A549 (cell line): ENCODE results near the gene MAFB.

Experiments used
- EP300 ChIP-seq, 2 experiments: fragments of >200 bp; sonication (Bioruptor Twin); formaldehyde crosslinking; IDR thresholded peaks; 2 replicates in 1 of 2; 3 replicates in 1 of 2; pipeline ENCODE4 v1.6.1; 2016 to 2017
- ESRRA ChIP-seq: fragments of 150-350 bp; IDR thresholded peaks from 2 replicates; pipeline ENCODE4 v1.6.1; 2014; ENCODE audit warnings: mild to moderate bottlenecking, low read length, borderline replicate concordance
- HOXA7 ChIP-seq: fragments of 250-450 bp; sonication (Bioruptor Pico); IDR thresholded peaks from 2 replicates; pipeline ENCODE4 v1.5.0; 2020; ENCODE audit warnings: mild to moderate bottlenecking, moderate library complexity
- MYC ChIP-seq: IDR thresholded peaks from 2 replicates; pipeline ENCODE4 v1.6.1; 2012; ENCODE audit warnings: mild to moderate bottlenecking, inconsistent platforms, low read length, improper control_type of control experiment, borderline replicate concordance
- RAD21 ChIP-seq, 2 experiments: fragments of >200 bp in 1 of 2; sonication (Bioruptor Twin) in 1 of 2; formaldehyde crosslinking in 1 of 2; IDR thresholded peaks in 1 of 2; conservative IDR thresholded peaks in 1 of 2; 2 replicates in 1 of 2; 3 replicates in 1 of 2; pipeline ENCODE4 v1.6.1; 2012 to 2018; ENCODE audit warnings: inconsistent platforms in 1 of 2
- RFX5 ChIP-seq: fragments of 450-650 bp; IDR thresholded peaks from 2 replicates; pipeline ENCODE4 v1.7.1; 2014; ENCODE audit warnings: antibody characterized with exemption, mild to moderate bottlenecking, moderate library complexity
- RNF2 ChIP-seq: fragments of 200-600 bp; sonication (generic); IDR thresholded peaks from 2 replicates; pipeline ENCODE4 v1.6.1; 2016; ENCODE audit warnings: low read depth, mild to moderate bottlenecking, antibody characterized with exemption, moderate library complexity, borderline replicate concordance
- TF ChIP-seq, protein P1 (sequence below): fragments of >200 bp; sonication (Bioruptor Twin); formaldehyde crosslinking; IDR thresholded peaks from 3 replicates; pipeline ENCODE4 v1.5.1; 2016
- TF ChIP-seq, protein P2 (sequence below): fragments of 450-650 bp; IDR thresholded peaks from 2 replicates; pipeline ENCODE4 v1.6.1; 2014; ENCODE audit warnings: antibody characterized with exemption
- TF ChIP-seq, protein P3 (sequence below): IDR thresholded peaks from 2 replicates; pipeline ENCODE4 v1.6.1; 2012

DNA sequence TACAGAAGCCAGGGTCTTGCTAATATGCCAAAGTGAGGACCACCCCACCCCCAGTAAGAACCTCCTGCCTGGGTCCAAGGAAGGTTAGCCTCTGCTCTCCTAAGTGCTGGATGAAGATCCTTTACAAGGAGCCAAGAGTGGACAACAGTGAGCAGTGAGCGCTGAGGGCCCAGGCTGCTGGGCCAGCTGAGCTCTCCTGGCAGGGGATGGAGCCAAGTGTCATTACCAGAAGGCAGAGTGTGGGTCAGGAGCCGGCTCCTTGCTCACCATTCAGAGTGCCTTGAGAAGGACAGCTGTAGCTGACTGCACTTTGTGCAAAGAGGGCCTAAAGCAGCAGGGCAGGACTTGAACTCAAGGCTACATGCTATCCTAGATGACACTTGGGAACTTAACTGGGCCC, 16.9 kb downstream of the MAFB start:
- TF ChIP-seq, protein P1, sequence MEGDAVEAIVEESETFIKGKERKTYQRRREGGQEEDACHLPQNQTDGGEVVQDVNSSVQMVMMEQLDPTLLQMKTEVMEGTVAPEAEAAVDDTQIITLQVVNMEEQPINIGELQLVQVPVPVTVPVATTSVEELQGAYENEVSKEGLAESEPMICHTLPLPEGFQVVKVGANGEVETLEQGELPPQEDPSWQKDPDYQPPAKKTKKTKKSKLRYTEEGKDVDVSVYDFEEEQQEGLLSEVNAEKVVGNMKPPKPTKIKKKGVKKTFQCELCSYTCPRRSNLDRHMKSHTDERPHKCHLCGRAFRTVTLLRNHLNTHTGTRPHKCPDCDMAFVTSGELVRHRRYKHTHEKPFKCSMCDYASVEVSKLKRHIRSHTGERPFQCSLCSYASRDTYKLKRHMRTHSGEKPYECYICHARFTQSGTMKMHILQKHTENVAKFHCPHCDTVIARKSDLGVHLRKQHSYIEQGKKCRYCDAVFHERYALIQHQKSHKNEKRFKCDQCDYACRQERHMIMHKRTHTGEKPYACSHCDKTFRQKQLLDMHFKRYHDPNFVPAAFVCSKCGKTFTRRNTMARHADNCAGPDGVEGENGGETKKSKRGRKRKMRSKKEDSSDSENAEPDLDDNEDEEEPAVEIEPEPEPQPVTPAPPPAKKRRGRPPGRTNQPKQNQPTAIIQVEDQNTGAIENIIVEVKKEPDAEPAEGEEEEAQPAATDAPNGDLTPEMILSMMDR, result no peak
- no peak for TF ChIP-seq EP300 (IDR thresholded peaks at IDR 0.05)
- TF ChIP-seq ESRRA, result no peak
- TF ChIP-seq HOXA7 (CRISPR knock-in tag), result no peak
- no peak for TF ChIP-seq RFX5
- no peak for TF ChIP-seq RAD21 (conservative IDR thresholded peaks at IDR 0.05 in 1 of 2, IDR thresholded peaks at IDR 0.05 in 1 of 2)
- TF ChIP-seq MYC, result no peak
- TF ChIP-seq RNF2, result no peak
- TF ChIP-seq, protein P2, sequence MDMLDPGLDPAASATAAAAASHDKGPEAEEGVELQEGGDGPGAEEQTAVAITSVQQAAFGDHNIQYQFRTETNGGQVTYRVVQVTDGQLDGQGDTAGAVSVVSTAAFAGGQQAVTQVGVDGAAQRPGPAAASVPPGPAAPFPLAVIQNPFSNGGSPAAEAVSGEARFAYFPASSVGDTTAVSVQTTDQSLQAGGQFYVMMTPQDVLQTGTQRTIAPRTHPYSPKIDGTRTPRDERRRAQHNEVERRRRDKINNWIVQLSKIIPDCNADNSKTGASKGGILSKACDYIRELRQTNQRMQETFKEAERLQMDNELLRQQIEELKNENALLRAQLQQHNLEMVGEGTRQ, result no peak
- TF ChIP-seq, protein P3, sequence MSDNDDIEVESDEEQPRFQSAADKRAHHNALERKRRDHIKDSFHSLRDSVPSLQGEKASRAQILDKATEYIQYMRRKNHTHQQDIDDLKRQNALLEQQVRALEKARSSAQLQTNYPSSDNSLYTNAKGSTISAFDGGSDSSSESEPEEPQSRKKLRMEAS, result no peak
